ENCODE data around the gene RAC3.

RAC3 gene

GRCh38 chr17:81995463-81996231 lies 35.8 kb upstream of the RAC3 start:
- H3K4me3 Mint-ChIP-seq = no peak overlapping the region
- no peaks in the 10 kb centered on the region for H3K27me3 Mint-ChIP-seq
- no peaks in the 10 kb centered on the region for H3K36me3 Mint-ChIP-seq
- no peaks in the 10 kb centered on the region for H3K4me1 Mint-ChIP-seq (ENCODE audit: low read depth)
- no peaks in the 10 kb centered on the region for H3K9me3 Mint-ChIP-seq (ENCODE audit: low read depth)
- H3K27ac Mint-ChIP-seq = no peak overlapping the region

- H3K4me1 Mint-ChIP-seq (ENCODE audit: low read depth) = no peaks in the 10 kb centered on the region
- H3K27me3 Mint-ChIP-seq = no peaks in the 10 kb centered on the region
- no peaks in the 10 kb centered on the region for H3K9me3 Mint-ChIP-seq (ENCODE audit: low read depth)
- H3K27ac Mint-ChIP-seq = no peak overlapping the region
- H3K4me3 Mint-ChIP-seq = no peak overlapping the region
- H3K36me3 Mint-ChIP-seq = no peaks in the 10 kb centered on the region
Measured at GRCh38 chr17:81996232-81996756, 35.2 kb upstream of the RAC3 start.

GRCh38 chr17:81996757-81997441 lies 34.6 kb upstream of the RAC3 start:
- no peaks in the 10 kb centered on the region for H3K4me1 Mint-ChIP-seq (ENCODE audit: low read depth)
- no peaks in the 10 kb centered on the region for H3K36me3 Mint-ChIP-seq
- no peak overlapping the region for H3K4me3 Mint-ChIP-seq
- H3K9me3 Mint-ChIP-seq (ENCODE audit: low read depth) = no peaks in the 10 kb centered on the region
- no peak overlapping the region for H3K27ac Mint-ChIP-seq
- no peaks in the 10 kb centered on the region for H3K27me3 Mint-ChIP-seq

GRCh38 chr17:81998212-81998611 lies 33.3 kb upstream of the RAC3 start:
- H3K4me1 Mint-ChIP-seq (ENCODE audit: low read depth) = no peaks in the 10 kb centered on the region
- no peaks in the 10 kb centered on the region for H3K27me3 Mint-ChIP-seq
- H3K9me3 Mint-ChIP-seq (ENCODE audit: low read depth) = no peaks in the 10 kb centered on the region
- no peaks in the 10 kb centered on the region for H3K36me3 Mint-ChIP-seq
- H3K27ac Mint-ChIP-seq = no peak overlapping the region
- H3K4me3 Mint-ChIP-seq = no peak overlapping the region

- no peaks in the 10 kb centered on the region for H3K36me3 Mint-ChIP-seq
- H3K4me1 Mint-ChIP-seq (ENCODE audit: low read depth) = no peaks in the 10 kb centered on the region
- no peak overlapping the region for H3K27ac Mint-ChIP-seq
- no peak overlapping the region for H3K4me3 Mint-ChIP-seq
- H3K27me3 Mint-ChIP-seq = no peaks in the 10 kb centered on the region
- H3K9me3 Mint-ChIP-seq (ENCODE audit: low read depth) = no peaks in the 10 kb centered on the region
Measured at GRCh38 chr17:81998691-81999438, 32.6 kb upstream of the RAC3 start.

GRCh38 chr17:81999587-81999975 lies 31.9 kb upstream of the RAC3 start:
- Mint-ChIP-seq H3K27ac (no peak overlapping the region), H3K9me3 (ENCODE audit: low read depth) (no peaks in the 10 kb centered on the region), H3K27me3 (no peaks in the 10 kb centered on the region), H3K4me1 (ENCODE audit: low read depth) (no peaks in the 10 kb centered on the region), H3K36me3 (no peaks in the 10 kb centered on the region), H3K4me3 (no peak overlapping the region)

GRCh38 chr17:81999976-82000802 lies 31.3 kb upstream of the RAC3 start:
- no peak overlapping the region for H3K27ac Mint-ChIP-seq
- no peaks in the 10 kb centered on the region for H3K9me3 Mint-ChIP-seq (ENCODE audit: low read depth)
- no peak overlapping the region for H3K4me3 Mint-ChIP-seq
- H3K36me3 Mint-ChIP-seq = no peaks in the 10 kb centered on the region
- no peaks in the 10 kb centered on the region for H3K4me1 Mint-ChIP-seq (ENCODE audit: low read depth)
- no peaks in the 10 kb centered on the region for H3K27me3 Mint-ChIP-seq

- H3K36me3 Mint-ChIP-seq = no peaks in the 10 kb centered on the region
- H3K27ac Mint-ChIP-seq = no peak overlapping the region
- no peak overlapping the region for H3K4me3 Mint-ChIP-seq
Measured at GRCh38 chr17:82000803-82001570, 30.5 kb upstream of the RAC3 start.

GRCh38 chr17:82001571-82002056 lies 29.9 kb upstream of the RAC3 start:
- Mint-ChIP-seq H3K4me1 (ENCODE audit: low read depth) (no peaks in the 10 kb centered on the region), H3K4me3 (no peak overlapping the region), H3K27ac (no peak overlapping the region), H3K27me3 (no peaks in the 10 kb centered on the region), H3K9me3 (ENCODE audit: low read depth) (no peaks in the 10 kb centered on the region), H3K36me3 (no peaks in the 10 kb centered on the region)

More at GRCh38 chr17:82000803-82001570, 30.5 kb upstream of the RAC3 start:
- no peaks in the 10 kb centered on the region for H3K9me3 Mint-ChIP-seq (ENCODE audit: low read depth)
- no peaks in the 10 kb centered on the region for H3K4me1 Mint-ChIP-seq (ENCODE audit: low read depth)
- no peaks in the 10 kb centered on the region for H3K27me3 Mint-ChIP-seq

- Mint-ChIP-seq H3K9me3 (ENCODE audit: low read depth) (no peaks in the 10 kb centered on the region), H3K27ac (no peak overlapping the region), H3K4me3 (no peak overlapping the region), H3K27me3 (no peaks in the 10 kb centered on the region), H3K36me3 (no peaks in the 10 kb centered on the region), H3K4me1 (ENCODE audit: low read depth) (no peaks in the 10 kb centered on the region)
Measured at GRCh38 chr17:82003411-82004381, 27.8 kb upstream of the RAC3 start.

GRCh38 chr17:82004517-82005455 lies 26.7 kb upstream of the RAC3 start:
- Mint-ChIP-seq H3K4me3 (no peak overlapping the region), H3K27me3 (no peaks in the 10 kb centered on the region), H3K27ac (no peak overlapping the region), H3K9me3 (ENCODE audit: low read depth) (no peaks in the 10 kb centered on the region), H3K4me1 (ENCODE audit: low read depth) (no peaks in the 10 kb centered on the region), H3K36me3 (no peaks in the 10 kb centered on the region)

GRCh38 chr17:82005701-82006348 lies 25.7 kb upstream of the RAC3 start:
- Mint-ChIP-seq H3K27me3 (no peaks in the 10 kb centered on the region), H3K36me3 (no peaks in the 10 kb centered on the region), H3K9me3 (ENCODE audit: low read depth) (no peaks in the 10 kb centered on the region), H3K4me3 (no peak overlapping the region), H3K27ac (no peak overlapping the region), H3K4me1 (ENCODE audit: low read depth) (no peaks in the 10 kb centered on the region)

All from activated naive CD8-positive, alpha-beta T cell (primary cell).